IMR-90 (cell line): ENCODE data around the gene CASZ1. TPM values are rescaled to one million over a fixed set of nuclear protein-coding genes. Genes with fewer than 3 reads are reported as not detected.

Experiments
- ATAC-seq: fragments of 200-7000 bp; cut with Tn5 transposase; 2 replicates; pipeline ENCODE4 v1.9.1; 2020; ENCODE audit warnings: low read depth, mild to moderate bottlenecking, moderate library complexity
- BruUV-seq: library from RNA; stranded (reverse); fragments of 400-500 nt; replicated peaks from 2 replicates; lab custom pipeline; 2021; lab: Mats Ljungman, UMichigan
- CTCF ChIA-PET: fragments of 300-600 bp; formaldehyde crosslinking; extraction: SDS; loops from one replicate; lab custom pipeline; 2021; ENCODE audit warnings: antibody characterized with exemption; lab: Yijun Ruan, JAX
- POLR2A ChIA-PET: fragments of 300-600 bp; sonication (Branson Sonifier 250); formaldehyde crosslinking; loops from one replicate; lab custom pipeline; 2022; ENCODE audit warnings: antibody characterized with exemption; ENCODE audit not compliant: unreplicated experiment; lab: Charles Lee
- DNase-seq: peaks from one replicate; pipeline ENCODE4 v3.0.0; 2013
- H2AFZ ChIP-seq: replicated peaks from 2 replicates; pipeline ENCODE3; 2013; ENCODE audit warnings: low read length, mild to moderate bottlenecking; ENCODE audit not compliant: poor library complexity
- H2AK5ac ChIP-seq: 2 replicates; pipeline ENCODE4 v1.6.1; 2013; ENCODE audit warnings: low read depth, low read length, inconsistent platforms
- H2AK9ac ChIP-seq: replicated peaks from 2 replicates; pipeline ENCODE3; 2013; ENCODE audit warnings: mild to moderate bottlenecking, low read depth, low read length, moderate library complexity; ENCODE audit not compliant: poor library complexity
- H2BK120ac ChIP-seq: 2 replicates; pipeline ENCODE4 v1.6.1; 2013; ENCODE audit warnings: low read depth, low read length, inconsistent platforms
- H2BK15ac ChIP-seq: 3 replicates; pipeline ENCODE4 v1.6.1; 2013; ENCODE audit warnings: low read depth, low read length, inconsistent platforms
- H2BK20ac ChIP-seq: 2 replicates; pipeline ENCODE4 v1.6.1; 2013; ENCODE audit warnings: low read depth, mild to moderate bottlenecking, inconsistent platforms, low read length, moderate library complexity
- H2BK5ac ChIP-seq: 2 replicates; pipeline ENCODE4 v1.6.1; 2013; ENCODE audit warnings: mild to moderate bottlenecking, low read depth, low read length, inconsistent platforms; ENCODE audit not compliant: poor library complexity, severe bottlenecking
- H3K14ac ChIP-seq: replicated peaks from 2 replicates; pipeline ENCODE4 v1.6.1; 2013; ENCODE audit warnings: low read depth, low read length, inconsistent platforms
- H3K18ac ChIP-seq: 2 replicates; pipeline ENCODE4 v1.6.1; 2013; ENCODE audit warnings: low read depth, low read length, control low read depth
- H3K23ac ChIP-seq: 2 replicates; pipeline ENCODE4 v1.6.1; 2013; ENCODE audit warnings: low read depth, low read length, inconsistent platforms
- H3K27ac ChIP-seq: 2 replicates; pipeline ENCODE4 v1.5.1; 2013; ENCODE audit warnings: mild to moderate bottlenecking, control low read depth, low read length; ENCODE audit not compliant: insufficient read depth
- H3K27me3 ChIP-seq: 2 replicates; pipeline ENCODE4 v1.6.1; 2013; ENCODE audit warnings: low read length; ENCODE audit not compliant: control insufficient read depth, insufficient read depth
- H3K36me3 ChIP-seq: 2 replicates; pipeline ENCODE4 v1.6.1; 2013; ENCODE audit warnings: low read length, mixed read lengths; ENCODE audit not compliant: control insufficient read depth, insufficient read depth
- H3K4ac ChIP-seq: 2 replicates; pipeline ENCODE4 v1.6.1; 2013; ENCODE audit warnings: low read depth, low read length, inconsistent platforms
- H3K4me1 ChIP-seq: 2 replicates; pipeline ENCODE4 v1.6.1; 2013; ENCODE audit warnings: low read length, mixed read lengths; ENCODE audit not compliant: control insufficient read depth, insufficient read depth
- H3K4me2 ChIP-seq: 2 replicates; pipeline ENCODE4 v1.6.1; 2013; ENCODE audit warnings: low read depth, mild to moderate bottlenecking, control low read depth, low read length, moderate library complexity
- H3K4me3 ChIP-seq: 2 replicates; pipeline ENCODE4 v1.5.1; 2013; ENCODE audit warnings: low read depth, mild to moderate bottlenecking, control low read depth, low read length, moderate library complexity; ENCODE audit not compliant: insufficient read depth
- H3K56ac ChIP-seq: 2 replicates; pipeline ENCODE4 v1.6.1; 2013; ENCODE audit warnings: low read length, inconsistent platforms; ENCODE audit not compliant: insufficient read depth; ENCODE audit errors: extremely low read depth
- H3K79me1 ChIP-seq, 2 experiments: 2 replicates each; pipeline ENCODE4 v1.6.1; 2013; ENCODE audit warnings: low read length in 2 of 2, inconsistent platforms in 1 of 2, low read depth in 1 of 2
- H3K9ac ChIP-seq: 2 replicates; pipeline ENCODE4 v1.6.1; 2013; ENCODE audit warnings: low read depth, low read length, control low read depth
- H3K9me1 ChIP-seq: 2 replicates; pipeline ENCODE4 v1.6.1; 2013; ENCODE audit warnings: low read length, inconsistent platforms; ENCODE audit not compliant: insufficient read depth
- H3K9me3 ChIP-seq: 2 replicates; pipeline ENCODE4 v1.6.1; 2013; ENCODE audit warnings: low read length; ENCODE audit not compliant: control insufficient read depth, insufficient read depth
- H4K20me1 ChIP-seq: 2 replicates; pipeline ENCODE4 v1.6.1; 2013; ENCODE audit warnings: low read length, inconsistent platforms; ENCODE audit not compliant: insufficient read depth
- H4K5ac ChIP-seq: 2 replicates; pipeline ENCODE4 v1.6.1; 2013; ENCODE audit warnings: mild to moderate bottlenecking, low read depth, low read length, control low read depth
- H4K8ac ChIP-seq, 2 experiments: 2 replicates each; pipeline ENCODE4 v1.6.1; 2013; ENCODE audit warnings: low read depth in 2 of 2, low read length in 2 of 2, control low read depth in 1 of 2, inconsistent platforms in 1 of 2
- H4K91ac ChIP-seq: 2 replicates; pipeline ENCODE4 v1.6.1; 2013; ENCODE audit warnings: low read depth, low read length, inconsistent platforms; ENCODE audit not compliant: insufficient read depth
- CTCF ChIP-seq: conservative IDR thresholded peaks from 2 replicates; pipeline ENCODE4 v1.5.1; 2012; ENCODE audit warnings: mild to moderate bottlenecking, low read depth, low read length, improper control_type of control experiment
- FOS ChIP-seq: fragments of 150-350 bp; IDR thresholded peaks from 2 replicates; pipeline ENCODE4 v1.6.1; 2016; ENCODE audit warnings: low read depth, low read length
- RFX5 ChIP-seq: IDR thresholded peaks from 2 replicates; pipeline ENCODE4 v1.8.0; 2012; ENCODE audit warnings: low read depth, mild to moderate bottlenecking, low read length, moderate library complexity
- WGBS, 2 experiments: methylation state at CpG; one replicate each; pipeline versions ENCODE4 v1.1.5 to v1.1.7; 2013; ENCODE audit warnings: missing lambda C conversion rate in 2 of 2; ENCODE audit not compliant: insufficient read length in 1 of 2; ENCODE audit errors: extremely low coverage in 2 of 2; 5-methylcytosine and 5-hydroxymethylcytosine counted together
- dilution Hi-C: fragments of 300-500 bp; cut with HindIII; formaldehyde crosslinking; loops from one replicate; pipeline ENCODE4 v1.14.3; 2018; ENCODE audit warnings: low sequenced_read_pairs; ENCODE audit not compliant: unreplicated experiment
- in situ Hi-C: fragments of 300-500 bp; cut with MboI; formaldehyde crosslinking; loops from 3 replicates; pipeline ENCODE4 v1.14.3; 2019; ENCODE audit warnings: low sequenced_read_pairs, inconsistent platforms, mixed read lengths
- intact Hi-C: fragments of 100-400 bp; cut with micrococcal nuclease; formaldehyde crosslinking; loops from 2 replicates; pipeline ENCODE4 v1.10.0; 2022
- polyA plus RNA-seq, 3 experiments: library from polyadenylated mRNA; depleted of rRNA; stranded (reverse); fragments of >200 nt; gene quantifications; 2 replicates each; pipeline ENCODE4 v1.2.3, GENCODE V29; 2012; ENCODE audit warnings: low replicate concordance in 1 of 3
- total RNA-seq: library from RNA; depleted of rRNA; stranded (reverse); fragments of >200 nt; gene quantifications from 2 replicates; pipeline ENCODE4 v1.2.3, GENCODE V29; 2012

Gene CASZ1
- total and polyA plus RNA-seq, 2 of the 4 experiments (the other 2 are of a cell fraction), result 0.18 to 0.24 TPM

- Histone ChIP-seq H3K14ac (no peak overlapping the region), H4K20me1 (no peaks in the 10 kb centered on the region), H2AFZ (no peak overlapping the region), H3K23ac (no peak overlapping the region), H3K36me3 (no peaks in the 10 kb centered on the region), H3K4me3 (no peak overlapping the region), H3K4me1 (0 out of 2 replicates have a peak, but pooled peaks cover 1% of the 10 kb centered on the region), H4K91ac (no peak overlapping the region), H3K9me3 (no peaks in the 10 kb centered on the region), H2AK9ac (no peak overlapping the region), H2BK120ac (no peak overlapping the region), H3K9ac (no peak overlapping the region), H3K9me1 (no peaks in the 10 kb centered on the region), H2AK5ac (no peak overlapping the region), H2BK15ac (no peak overlapping the region), H2BK5ac (no peak overlapping the region), H2BK20ac (no peak overlapping the region), H4K5ac (no peak overlapping the region), H3K4me2 (no peak overlapping the region), H3K4ac (no peak overlapping the region), H3K27me3 (no peaks in the 10 kb centered on the region; the same call in 1 of the 2 replicates), H4K8ac (no peak overlapping the region), H3K79me1 (no peaks in the 10 kb centered on the region), H3K27ac (no peak overlapping the region), H3K18ac (no peak overlapping the region), H3K56ac (no peak overlapping the region)
- TF ChIP-seq RFX5 (no peak), CTCF (no peak), FOS (no peak)
- BruUV-seq, result no TSS peak
- intact Hi-C loops (no loop called here), in situ Hi-C loops (no loop called here), dilution Hi-C loops (no loop called here)
- WGBS, 2 experiments, result 43% methylated on average over 2 of the region's 29 CpGs; no CpG with 5 or more reads in 1 of the 2 experiments
- ChIA-PET CTCF (no interaction called here), POLR2A (no interaction called here)
- no peak for ATAC-seq
- no peak for DNase-seq
These were observed 139.2 kb downstream of the CASZ1 start for GRCh38 chr1:10657088-10657847.
